Measurements from ENCODE around the gene GRK5.

GRCh38 chr10:119314486-119314885 lies 107.1 kb downstream of the GRK5 start:
- no peak for TF ChIP-seq POLR2A (IDR thresholded peaks at IDR 0.05)
- no peak for TF ChIP-seq CTCF (IDR thresholded peaks at IDR 0.05)
